HG03097 (cell line): ENCODE results near the gene TRAT1.
"Not testable (repeated sequence)": the region's sequence is repeated elsewhere in the genome, so short reads cannot be mapped to it uniquely, and the experiment has no call there.

Experiments
- ATAC-seq: cut with Tn5 transposase; IDR thresholded peaks from one replicate; pipeline ENCODE4 v1.9.1; 2021; ENCODE audit not compliant: unreplicated experiment, low FRiP score

TRAT1 gene

GRCh38 chr3:108822123-108822897, at the start of gene TRAT1:
Gene TRAT1, plus strand, starts transcription at chr3:108822786. Its CDS starts 142 bp downstream, at chr3:108822928.
- no peak for ATAC-seq

GRCh38 chr3:108775649-108776048, 46.9 kb upstream of the TRAT1 start:
- ATAC-seq: no peak

GRCh38 chr3:108779496-108779895, 43.1 kb upstream of the TRAT1 start:
- no peak for ATAC-seq

- no peak for ATAC-seq
Observed at GRCh38 chr3:108780235-108780634, 42.4 kb upstream of the TRAT1 start.

GRCh38 chr3:108791473-108791872, 31.1 kb upstream of the TRAT1 start:
- ATAC-seq: no peak

DNA sequence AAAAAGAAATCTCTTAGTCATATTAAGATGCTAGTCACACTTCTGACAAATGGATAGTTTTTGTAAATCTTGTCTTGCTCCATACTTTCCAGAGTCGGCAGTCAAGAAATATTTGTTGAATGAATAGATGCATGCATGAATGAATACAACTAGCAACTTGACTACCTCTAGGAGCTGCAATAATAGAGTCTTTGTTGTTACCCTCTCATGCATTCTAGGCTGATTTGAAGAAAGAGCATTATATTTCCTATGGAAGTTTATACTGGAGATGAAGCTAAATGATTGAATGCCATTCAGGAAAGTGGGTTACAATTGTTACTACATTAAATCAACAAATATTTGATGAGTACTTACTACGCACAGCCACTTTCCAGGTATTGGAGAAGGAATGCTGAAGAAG, 18.1 kb upstream of the TRAT1 start:
- ATAC-seq: no peak

- ATAC-seq: no peak
Observed at GRCh38 chr3:108804966-108805365, 17.6 kb upstream of the TRAT1 start.

GRCh38 chr3:108806316-108806715, 16.3 kb upstream of the TRAT1 start:
- no peak for ATAC-seq

- peak; percentile 88 for ATAC-seq
Observed at GRCh38 chr3:108818404-108818803, 4.2 kb upstream of the TRAT1 start.

GRCh38 chr3:108820586-108820985, 2.0 kb upstream of the TRAT1 start:
- ATAC-seq: no peak

DNA sequence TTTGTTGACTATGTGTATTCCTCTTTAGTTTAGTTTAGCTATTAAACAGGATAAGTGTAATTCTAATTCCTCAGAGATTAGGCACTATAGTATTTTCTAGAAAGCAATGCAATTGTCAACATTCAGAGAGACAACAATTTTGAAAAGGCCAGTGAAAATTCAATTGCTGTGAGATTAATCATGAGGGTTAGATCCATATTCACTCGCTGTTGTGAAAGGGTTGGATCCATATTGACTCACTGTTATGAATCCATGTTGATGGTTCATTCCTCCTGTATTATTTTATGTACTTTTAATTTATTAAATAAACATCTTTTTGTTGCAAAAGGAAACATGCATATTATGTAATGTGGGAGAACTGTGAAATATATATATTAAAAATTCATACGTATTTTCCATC, 641 bp downstream of the TRAT1 start:
- ATAC-seq: no peak

DNA sequence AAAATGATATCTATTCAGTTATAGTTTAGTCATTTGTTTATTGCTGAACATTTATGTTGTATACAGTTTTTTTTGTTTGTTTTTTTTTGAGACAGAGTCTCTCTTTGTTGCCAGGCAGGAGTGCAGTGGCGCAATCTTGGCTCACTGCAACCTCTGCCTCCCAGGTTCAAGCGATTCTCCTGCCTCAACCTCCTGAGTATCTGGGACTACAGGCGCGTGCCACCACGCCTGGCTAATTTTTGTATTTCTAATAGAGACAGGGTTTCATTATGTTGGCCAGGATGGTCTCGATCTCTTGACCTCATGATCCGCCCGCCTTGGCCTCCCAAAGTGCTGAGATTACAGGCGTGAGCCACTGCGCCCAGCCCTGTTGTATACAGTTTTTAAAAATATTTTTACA, 1.2 kb downstream of the TRAT1 start:
- not testable (repeated sequence) for ATAC-seq

- ATAC-seq: no peak
Observed at GRCh38 chr3:108826309-108827187, 4.0 kb downstream of the TRAT1 start.

- no peak for ATAC-seq
Observed at GRCh38 chr3:108830381-108830780, 7.8 kb downstream of the TRAT1 start.

DNA sequence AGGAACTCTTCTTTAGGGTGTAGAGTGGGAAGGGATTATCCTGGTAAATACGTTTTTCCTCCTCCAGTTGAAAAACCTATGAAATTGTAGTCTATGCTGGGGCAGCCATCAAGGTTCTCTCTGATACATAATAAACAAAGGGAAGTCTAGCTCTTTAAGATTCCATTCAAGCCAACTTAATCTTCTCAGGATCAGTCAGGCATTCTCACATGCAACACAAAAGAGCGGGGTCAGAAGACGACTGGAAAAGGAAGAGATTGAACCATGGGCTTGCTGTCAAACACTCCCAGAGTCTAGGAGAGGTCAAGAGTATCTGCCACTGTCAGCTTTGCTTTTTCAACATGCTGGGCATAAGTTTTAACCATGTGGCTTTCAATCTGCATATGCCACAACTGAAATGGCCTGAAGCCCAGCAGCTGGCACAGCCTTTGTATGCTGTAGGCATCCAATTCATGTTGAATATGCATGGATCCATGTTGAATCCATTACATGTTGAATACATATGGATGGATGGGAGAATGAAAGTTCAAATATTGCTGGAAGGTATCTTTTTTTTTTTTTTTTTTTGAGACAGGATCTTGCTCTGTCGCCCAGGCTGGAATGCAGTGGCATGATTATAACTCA, 8.5 kb downstream of the TRAT1 start:
- ATAC-seq: no peak

GRCh38 chr3:108833611-108834010, 11.0 kb downstream of the TRAT1 start:
- no peak for ATAC-seq

GRCh38 chr3:108834551-108834950, 12.0 kb downstream of the TRAT1 start:
- ATAC-seq: no peak

GRCh38 chr3:108835101-108835500, 12.5 kb downstream of the TRAT1 start:
- no peak for ATAC-seq

- ATAC-seq: no peak
Observed at GRCh38 chr3:108838436-108838835, 15.8 kb downstream of the TRAT1 start.

DNA sequence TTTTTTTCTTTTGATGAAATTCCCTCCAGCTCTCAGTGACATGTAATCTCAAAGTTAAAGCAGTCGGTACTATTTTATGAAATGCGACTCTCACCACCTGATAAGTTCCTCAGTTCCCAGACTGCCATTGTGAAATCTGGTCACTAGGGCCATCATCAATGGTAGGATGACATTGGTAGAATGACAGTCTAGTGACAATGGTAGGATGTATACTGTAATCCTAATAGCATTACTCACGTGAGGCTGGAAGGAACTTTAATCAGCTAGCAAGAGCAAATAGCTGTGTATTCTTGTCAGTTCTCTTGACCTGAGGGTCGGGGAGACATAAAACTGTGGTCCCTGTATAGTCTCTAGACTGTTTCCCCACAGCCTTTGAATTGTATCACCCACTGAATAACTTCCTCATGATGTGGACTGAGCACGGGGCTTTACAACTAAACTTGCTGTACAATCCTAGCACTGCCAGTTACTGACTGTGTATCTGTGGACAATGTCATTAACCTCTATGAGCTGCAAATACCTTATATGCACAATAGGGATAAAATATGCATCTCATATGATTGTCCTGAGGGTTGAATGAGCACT, 23.2 kb downstream of the TRAT1 start:
- ATAC-seq: no peak

GRCh38 chr3:108847187-108847586, 24.6 kb downstream of the TRAT1 start:
- ATAC-seq: no peak
